HUES64 (cell line): ENCODE data around the gene FAM20C. TPM values are rescaled to one million over a fixed set of nuclear protein-coding genes. Genes with fewer than 3 reads are reported as not detected.
A peak's percentile ranks its signal among the peaks of the same experiment; 100 is the strongest.

ENCODE experiments used
- H3K27ac ChIP-seq: 2 replicates; pipeline ENCODE4 v1.7.0; 2013; ENCODE audit warnings: low read depth, low read length, inconsistent platforms
- H3K27me3 ChIP-seq: 2 replicates; pipeline ENCODE4 v1.6.1; 2013; ENCODE audit warnings: mild to moderate bottlenecking, low read length; ENCODE audit not compliant: insufficient read depth
- H3K36me3 ChIP-seq: 2 replicates; pipeline ENCODE4 v1.6.1; 2013; ENCODE audit warnings: mild to moderate bottlenecking, low read length; ENCODE audit not compliant: insufficient read depth
- H3K4me1 ChIP-seq: 2 replicates; pipeline ENCODE4 v1.6.1; 2013; ENCODE audit warnings: mild to moderate bottlenecking, low read length, moderate library complexity; ENCODE audit not compliant: insufficient read depth
- H3K4me3 ChIP-seq: 2 replicates; pipeline ENCODE4 v1.5.1; 2013; ENCODE audit warnings: mild to moderate bottlenecking, low read length, moderate library complexity
- H3K9ac ChIP-seq: 2 replicates; pipeline ENCODE4 v1.6.1; 2013; ENCODE audit warnings: mild to moderate bottlenecking, low read depth, low read length
- H3K9me3 ChIP-seq: 2 replicates; pipeline ENCODE4 v1.6.1; 2013; ENCODE audit warnings: low read depth, low read length; ENCODE audit not compliant: insufficient read depth
- WGBS: fragments of 150-250, 120-280 bp; methylation state at CpG from one replicate; pipeline ENCODE4 v1.1.7; 2013; ENCODE audit warnings: missing lambda C conversion rate; 5-methylcytosine and 5-hydroxymethylcytosine counted together
- polyA plus RNA-seq, 2 experiments: library from polyadenylated mRNA; stranded (reverse); fragments of 50-300 nt; gene quantifications; one replicate each; pipeline ENCODE4 v1.2.3, GENCODE V29; 2013

Gene FAM20C
- polyA plus RNA-seq (2013, experiment 1 of 2), result 23.1 TPM
- polyA plus RNA-seq (2013, experiment 2 of 2), result 21.7 TPM

DNA sequence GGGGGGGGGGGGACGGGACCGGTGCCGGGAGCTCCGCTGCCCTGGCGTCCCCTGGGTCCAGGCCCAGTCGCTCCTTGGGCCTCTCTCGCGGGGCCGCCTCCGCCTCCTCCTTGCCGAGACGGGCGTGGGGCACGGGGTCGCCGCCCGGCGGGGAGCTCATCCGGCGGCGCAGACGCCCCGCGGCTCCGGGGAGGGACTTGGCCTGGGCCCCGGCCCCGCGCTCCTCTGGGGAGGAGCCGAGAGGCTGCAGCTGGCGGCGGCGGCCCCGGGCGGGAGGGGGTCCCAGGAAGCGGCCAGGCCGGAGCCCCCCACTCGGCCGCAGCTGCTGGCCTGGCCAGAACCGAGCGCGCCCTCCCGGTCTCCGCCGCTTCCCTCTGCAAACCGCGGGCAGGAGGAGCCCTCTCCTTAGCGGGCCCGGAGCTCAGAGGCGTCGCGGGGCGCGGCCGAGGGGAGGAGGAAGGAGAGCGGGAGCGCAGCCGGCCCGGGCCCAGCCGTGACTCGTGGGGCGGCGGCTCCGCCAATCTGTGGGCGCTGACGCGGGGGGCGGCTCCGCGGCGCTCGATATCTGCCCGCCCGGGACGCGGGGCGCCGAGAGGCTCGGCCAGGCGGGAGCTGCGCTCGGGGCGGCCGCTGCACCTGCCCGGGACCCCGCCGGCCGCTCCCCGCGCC lies at the start of gene FAM20C:
Gene FAM20C, plus strand, starts transcription at position 591 of the 669 bp plus-strand sequence. CDS start 629 bp downstream, outside the sequence.
- H3K27me3 ChIP-seq, result peaks cover 24% of the 10 kb centered on the region
- no peaks in the 10 kb centered on the region for H3K9me3 ChIP-seq
- H3K4me1 ChIP-seq, result peaks cover 30% of the 10 kb centered on the region
- H3K9ac ChIP-seq, result peak within 1 kb of the TSS; percentile 74
- H3K36me3 ChIP-seq, result peaks cover 21% of the 10 kb centered on the region
- no peak within 1 kb of the TSS for H3K27ac ChIP-seq
- H3K4me3 ChIP-seq, result peak within 1 kb of the TSS; percentile 79
- under 1% methylated on average over 86 of the region's 89 CpGs for WGBS

- Histone ChIP-seq H3K9ac (no peak overlapping the region), H3K36me3 (peaks cover 19% of the 10 kb centered on the region), H3K4me3 (no peak overlapping the region), H3K27ac (no peak overlapping the region), H3K9me3 (no peaks in the 10 kb centered on the region), H3K4me1 (peaks cover 13% of the 10 kb centered on the region; the same call in 1 of the 2 replicates), H3K27me3 (no peaks in the 10 kb centered on the region)
- WGBS, result 94% methylated on average over 22 of the region's 22 CpGs
Measured at GRCh38 chr7:143145-143751, 49.1 kb upstream of the FAM20C start.

DNA sequence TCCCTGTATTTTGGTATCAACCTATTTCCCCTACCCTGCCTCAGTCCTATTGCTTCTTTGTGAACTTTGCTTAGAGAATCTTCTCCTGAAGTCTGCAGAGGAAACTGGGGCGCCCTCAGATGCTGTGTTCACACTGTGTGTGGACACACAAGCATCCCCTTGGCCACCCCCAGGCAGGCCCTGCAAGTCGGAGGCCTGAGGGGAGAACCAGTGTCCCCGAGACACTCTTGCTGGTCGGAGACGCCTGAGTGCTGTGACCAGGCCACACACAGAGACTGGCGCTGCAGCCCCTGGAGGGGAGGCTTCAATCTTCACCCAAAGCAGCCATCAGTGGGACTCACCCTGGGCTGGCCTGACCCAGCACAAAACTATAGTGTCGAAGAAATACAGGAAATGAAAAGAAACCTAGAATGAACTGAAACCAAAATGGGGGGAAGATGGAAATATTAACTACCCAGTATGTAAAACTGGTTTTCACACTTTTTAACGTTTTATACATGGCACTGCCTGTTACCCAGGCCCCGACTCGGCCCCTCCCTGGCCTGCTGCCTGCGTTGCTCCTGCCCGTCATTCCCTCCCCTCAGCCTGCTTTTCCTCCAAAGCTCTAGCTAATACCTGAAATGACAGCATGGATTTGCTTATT lies 48.4 kb upstream of the FAM20C start:
- H3K9me3 ChIP-seq, result no peaks in the 10 kb centered on the region
- H3K27ac ChIP-seq, result no peak overlapping the region
- whole genome bisulfite sequencing, result 95% methylated on average over 12 of the region's 12 CpGs

DNA sequence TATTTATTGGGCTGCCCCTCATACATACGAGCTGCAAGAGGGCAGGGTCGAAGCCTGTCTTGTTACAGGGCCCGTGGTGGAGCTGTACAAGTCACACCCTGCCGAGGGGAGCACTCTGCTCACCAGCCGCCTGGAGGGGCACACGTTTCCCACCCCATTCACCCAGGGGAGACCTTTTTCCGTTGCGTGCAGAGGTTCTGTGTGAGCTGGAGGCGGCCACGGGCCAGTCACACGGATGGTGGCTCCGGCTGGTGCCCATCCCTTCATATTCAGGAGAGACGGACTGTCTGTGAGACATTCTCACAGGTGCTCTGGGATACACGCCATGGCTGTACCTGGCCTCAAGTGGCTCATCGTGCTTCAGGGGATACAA lies 47.9 kb upstream of the FAM20C start:
- Histone ChIP-seq H3K36me3 (peaks cover 19% of the 10 kb centered on the region), H3K27me3 (no peaks in the 10 kb centered on the region), H3K27ac (no peak overlapping the region), H3K4me1 (peaks cover 7% of the 10 kb centered on the region; the same call in 1 of the 2 replicates), H3K9ac (no peak overlapping the region), H3K9me3 (no peaks in the 10 kb centered on the region), H3K4me3 (no peak overlapping the region)
- 95% methylated on average over 15 of the region's 15 CpGs for whole genome bisulfite sequencing

More for the DNA sequence above, 48.4 kb upstream of the FAM20C start:
- Histone ChIP-seq H3K9ac (no peak overlapping the region), H3K27me3 (no peaks in the 10 kb centered on the region), H3K4me3 (no peak overlapping the region), H3K4me1 (peaks cover 12% of the 10 kb centered on the region; the same call in 1 of the 2 replicates), H3K36me3 (peaks cover 19% of the 10 kb centered on the region)

DNA sequence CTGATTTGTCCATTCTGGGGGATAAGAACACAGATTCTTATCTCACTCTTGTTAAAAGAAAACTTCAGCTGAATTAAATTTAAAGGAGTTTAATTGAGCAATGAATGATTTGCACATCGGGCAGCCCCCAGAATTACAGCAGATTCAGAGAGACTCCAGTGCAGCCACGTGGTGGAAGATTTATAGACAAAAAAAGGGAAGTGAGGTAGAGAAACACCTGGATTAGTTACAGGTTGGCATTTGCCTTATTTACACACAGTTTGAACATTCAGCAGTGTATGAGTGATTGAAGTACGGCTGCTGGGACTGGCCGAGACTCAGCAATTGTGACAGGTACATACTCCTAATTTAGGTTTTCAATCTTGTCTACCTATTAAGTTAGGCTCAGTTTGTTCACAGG lies 46.5 kb upstream of the FAM20C start:
- H3K4me1 ChIP-seq, result peaks cover 12% of the 10 kb centered on the region
- no peaks in the 10 kb centered on the region for H3K27me3 ChIP-seq
- 87% methylated on average over 4 of the region's 4 CpGs for WGBS

GRCh38 chr7:148543-148931 lies 43.8 kb upstream of the FAM20C start:
- Histone ChIP-seq H3K27me3 (no peaks in the 10 kb centered on the region), H3K9me3 (no peaks in the 10 kb centered on the region), H3K27ac (peak overlapping the region; percentile 93), H3K9ac (peak overlapping the region; percentile 77), H3K36me3 (peaks cover 19% of the 10 kb centered on the region), H3K4me3 (peak overlapping the region; percentile 55), H3K4me1 (peaks cover 12% of the 10 kb centered on the region)
- 92% methylated on average over 4 of the region's 5 CpGs for WGBS

More for the DNA sequence above, 46.5 kb upstream of the FAM20C start:
- H3K36me3 ChIP-seq, result peaks cover 19% of the 10 kb centered on the region
- no peak overlapping the region for H3K9ac ChIP-seq
- H3K9me3 ChIP-seq, result no peaks in the 10 kb centered on the region
- no peak overlapping the region for H3K27ac ChIP-seq
- no peak overlapping the region for H3K4me3 ChIP-seq

- Histone ChIP-seq H3K9me3 (no peaks in the 10 kb centered on the region), H3K27me3 (no peaks in the 10 kb centered on the region), H3K4me3 (peak overlapping the region; percentile 55), H3K36me3 (peaks cover 19% of the 10 kb centered on the region), H3K27ac (peak overlapping the region; percentile 93), H3K9ac (peak overlapping the region; percentile 77), H3K4me1 (peaks cover 12% of the 10 kb centered on the region)
- WGBS, result 4% methylated on average over 74 of the region's 74 CpGs
Measured at GRCh38 chr7:148932-149790, 43.2 kb upstream of the FAM20C start.

- Histone ChIP-seq H3K27ac (peak overlapping the region; percentile 93), H3K4me3 (peak overlapping the region; percentile 55), H3K9ac (peak overlapping the region; percentile 77), H3K4me1 (peaks cover 12% of the 10 kb centered on the region), H3K36me3 (peaks cover 17% of the 10 kb centered on the region), H3K27me3 (no peaks in the 10 kb centered on the region), H3K9me3 (no peaks in the 10 kb centered on the region)
- 69% methylated on average over 41 of the region's 41 CpGs for WGBS
Measured at GRCh38 chr7:149791-150636, 42.4 kb upstream of the FAM20C start.

GRCh38 chr7:150811-151221 lies 41.6 kb upstream of the FAM20C start:
- Histone ChIP-seq H3K4me1 (peaks cover 12% of the 10 kb centered on the region), H3K27me3 (no peaks in the 10 kb centered on the region), H3K36me3 (peaks cover 15% of the 10 kb centered on the region), H3K9me3 (no peaks in the 10 kb centered on the region), H3K9ac (no peak overlapping the region), H3K4me3 (no peak overlapping the region), H3K27ac (no peak overlapping the region)
- WGBS, result 84% methylated on average over 13 of the region's 13 CpGs

- H3K9ac ChIP-seq, result no peak overlapping the region
- no peaks in the 10 kb centered on the region for H3K9me3 ChIP-seq
- peaks cover 16% of the 10 kb centered on the region for H3K4me1 ChIP-seq
- H3K36me3 ChIP-seq, result peaks cover 12% of the 10 kb centered on the region
- H3K4me3 ChIP-seq, result no peak overlapping the region
- 95% methylated on average over 25 of the region's 25 CpGs for WGBS
- no peak overlapping the region for H3K27ac ChIP-seq
- H3K27me3 ChIP-seq, result no peaks in the 10 kb centered on the region
Measured at GRCh38 chr7:151346-152050, 40.9 kb upstream of the FAM20C start.
